Fibroblast of lung (primary cell): Measurements from ENCODE around the gene CACNA1A.

Source experiments
- EZH2 ChIP-seq: IDR thresholded peaks from 2 replicates; pipeline ENCODE4 v1.5.1; 2012; ENCODE audit warnings: low read length, control low read depth, mild to moderate bottlenecking; ENCODE audit errors: missing control alignments
- TF ChIP-seq, protein P1 (sequence below), 2 donors: IDR thresholded peaks in 1 of 2; conservative IDR thresholded peaks in 1 of 2; 1 replicate in 1 of 2; 2 replicates in 1 of 2; pipeline ENCODE4 v1.5.1; 2011 to 2012; ENCODE audit warnings: low read length in 2 of 2, control low read depth in 1 of 2, inconsistent platforms in 1 of 2, low read depth in 1 of 2, mild to moderate bottlenecking in 1 of 2

DNA sequence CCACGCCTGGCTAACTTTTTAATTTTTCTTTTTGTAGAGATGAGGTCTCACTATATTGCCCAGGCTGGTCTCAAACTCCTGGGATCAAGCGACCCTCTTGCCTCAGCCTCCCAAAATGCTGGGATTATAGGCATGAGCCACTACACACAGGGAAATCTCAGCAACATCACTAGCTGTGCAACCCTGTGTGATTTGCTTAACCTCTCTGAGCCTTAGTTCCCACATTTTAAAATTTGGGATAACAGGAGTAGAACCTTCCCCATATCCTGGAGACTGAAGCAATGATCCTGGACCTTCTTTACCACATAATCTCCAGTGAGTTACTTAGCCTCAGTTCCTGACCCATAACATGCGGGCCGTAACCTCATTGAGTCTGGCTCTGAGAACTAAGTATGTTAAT lies 217.0 kb downstream of the CACNA1A start:
- TF ChIP-seq, protein P1, sequence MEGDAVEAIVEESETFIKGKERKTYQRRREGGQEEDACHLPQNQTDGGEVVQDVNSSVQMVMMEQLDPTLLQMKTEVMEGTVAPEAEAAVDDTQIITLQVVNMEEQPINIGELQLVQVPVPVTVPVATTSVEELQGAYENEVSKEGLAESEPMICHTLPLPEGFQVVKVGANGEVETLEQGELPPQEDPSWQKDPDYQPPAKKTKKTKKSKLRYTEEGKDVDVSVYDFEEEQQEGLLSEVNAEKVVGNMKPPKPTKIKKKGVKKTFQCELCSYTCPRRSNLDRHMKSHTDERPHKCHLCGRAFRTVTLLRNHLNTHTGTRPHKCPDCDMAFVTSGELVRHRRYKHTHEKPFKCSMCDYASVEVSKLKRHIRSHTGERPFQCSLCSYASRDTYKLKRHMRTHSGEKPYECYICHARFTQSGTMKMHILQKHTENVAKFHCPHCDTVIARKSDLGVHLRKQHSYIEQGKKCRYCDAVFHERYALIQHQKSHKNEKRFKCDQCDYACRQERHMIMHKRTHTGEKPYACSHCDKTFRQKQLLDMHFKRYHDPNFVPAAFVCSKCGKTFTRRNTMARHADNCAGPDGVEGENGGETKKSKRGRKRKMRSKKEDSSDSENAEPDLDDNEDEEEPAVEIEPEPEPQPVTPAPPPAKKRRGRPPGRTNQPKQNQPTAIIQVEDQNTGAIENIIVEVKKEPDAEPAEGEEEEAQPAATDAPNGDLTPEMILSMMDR (conservative IDR thresholded peaks at IDR 0.05 in 1 of 2, IDR thresholded peaks at IDR 0.05 in 1 of 2; ENCODE audit: low read depth in 1 of 2, low read length in 2 of 2), result no peak
- TF ChIP-seq EZH2, result no peak
